ENCODE results near the gene SEC16A. TPM values are rescaled to one million over a fixed set of nuclear protein-coding genes. Genes with fewer than 3 reads are reported as not detected.

The SEC16A gene
- total and polyA plus RNA-seq, 2 experiments from 2014 or later = 42.0 to 42.7 TPM

- TF ChIP-seq CTCF (IDR thresholded peaks at IDR 0.05; ENCODE audit: poor library complexity) (no peak), EZH2phosphoT487 (IDR thresholded peaks at IDR 0.05; ENCODE audit: low read depth, severe bottlenecking, unreplicated experiment) (no peak), EZH2 (IDR thresholded peaks at IDR 0.05; ENCODE audit: borderline replicate concordance) (no peak)
- peaks cover 4% of the 10 kb centered on the region for H4K20me1 ChIP-seq (ENCODE audit: insufficient read depth, poor library complexity, severe bottlenecking)
- H3K36me3 ChIP-seq (replicated peaks; ENCODE audit: insufficient read depth, low read depth) = no peaks in the 10 kb centered on the region
- no peak overlapping the region for H3K27ac ChIP-seq
- no peaks in the 10 kb centered on the region for H3K9me3 ChIP-seq (ENCODE audit: low read depth)
- no peak overlapping the region for H3K4me3 ChIP-seq
- no peaks in the 10 kb centered on the region for H3K9me2 ChIP-seq (replicated peaks; ENCODE audit: insufficient read depth)
- H3K4me1 ChIP-seq (ENCODE audit: insufficient read depth) = no peaks in the 10 kb centered on the region
- H3K27me3 ChIP-seq = no peaks in the 10 kb centered on the region
- peaks cover 7% of the 10 kb centered on the region for H3K79me2 ChIP-seq
- H3K4me2 ChIP-seq = no peak overlapping the region
- no peak overlapping the region for H2AFZ ChIP-seq
- WGBS (ENCODE audit: low lambda C conversion rate, missing lambda C conversion rate) = 94% methylated on average over 17 of the region's 18 CpGs
- DNase-seq (ENCODE audit: low spot score) = no peak
Measured at GRCh38 chr9:136486823-136487620, 4.2 kb upstream of the SEC16A start.

- H3K36me3 ChIP-seq (replicated peaks; ENCODE audit: insufficient read depth, low read depth) = no peaks in the 10 kb centered on the region
- H3K4me3 ChIP-seq = no peak overlapping the region
- peaks cover 6% of the 10 kb centered on the region for H3K4me1 ChIP-seq (ENCODE audit: insufficient read depth)
- no peak overlapping the region for H3K27ac ChIP-seq
- WGBS (ENCODE audit: low lambda C conversion rate, missing lambda C conversion rate) = 93% methylated on average over 7 of the region's 7 CpGs
- H3K9me3 ChIP-seq (ENCODE audit: low read depth) = no peaks in the 10 kb centered on the region
- peaks cover 13% of the 10 kb centered on the region for H4K20me1 ChIP-seq (ENCODE audit: insufficient read depth, poor library complexity, severe bottlenecking)
- TF ChIP-seq EZH2 (IDR thresholded peaks at IDR 0.05; ENCODE audit: borderline replicate concordance) = no peak
- TF ChIP-seq CTCF (IDR thresholded peaks at IDR 0.05; ENCODE audit: poor library complexity) = no peak
- TF ChIP-seq EZH2phosphoT487 (IDR thresholded peaks at IDR 0.05; ENCODE audit: low read depth, severe bottlenecking, unreplicated experiment) = no peak
- no peak for DNase-seq (ENCODE audit: low spot score)
- H3K9me2 ChIP-seq (replicated peaks; ENCODE audit: insufficient read depth) = no peaks in the 10 kb centered on the region
- H3K27me3 ChIP-seq = no peaks in the 10 kb centered on the region
- peaks cover 16% of the 10 kb centered on the region for H3K79me2 ChIP-seq
- H3K4me2 ChIP-seq = no peak overlapping the region
- no peak overlapping the region for H2AFZ ChIP-seq
Measured at GRCh38 chr9:136486131-136486530, 3.3 kb upstream of the SEC16A start.

- Histone ChIP-seq H3K27me3 (no peaks in the 10 kb centered on the region), H4K20me1 (ENCODE audit: insufficient read depth, poor library complexity, severe bottlenecking) (peaks cover 21% of the 10 kb centered on the region), H3K9me3 (ENCODE audit: low read depth) (no peaks in the 10 kb centered on the region), H2AFZ (no peak overlapping the region), H3K79me2 (peaks cover 24% of the 10 kb centered on the region), H3K4me1 (ENCODE audit: insufficient read depth) (peaks cover 6% of the 10 kb centered on the region), H3K9me2 (replicated peaks; ENCODE audit: insufficient read depth) (no peaks in the 10 kb centered on the region), H3K4me2 (peak overlapping the region; percentile 87), H3K36me3 (replicated peaks; ENCODE audit: insufficient read depth, low read depth) (no peaks in the 10 kb centered on the region), H3K4me3 (no peak overlapping the region), H3K27ac (no peak overlapping the region)
- TF ChIP-seq EZH2phosphoT487 (IDR thresholded peaks at IDR 0.05; ENCODE audit: low read depth, severe bottlenecking, unreplicated experiment) = no peak
- no peak for TF ChIP-seq EZH2 (IDR thresholded peaks at IDR 0.05; ENCODE audit: borderline replicate concordance)
- peak; percentile 77 for TF ChIP-seq CTCF (IDR thresholded peaks at IDR 0.05; ENCODE audit: poor library complexity)
- whole genome bisulfite sequencing (ENCODE audit: low lambda C conversion rate, missing lambda C conversion rate) = 56% methylated on average over 21 of the region's 21 CpGs
- DNase-seq (ENCODE audit: low spot score) = peak; percentile 87
Measured at GRCh38 chr9:136485049-136486045, 2.5 kb upstream of the SEC16A start.
